B cell (primary cell): ENCODE measurements around the gene ARHGAP26. TPM values are rescaled to one million over a fixed set of nuclear protein-coding genes. Genes with fewer than 3 reads are reported as not detected.

Experiments
- ATAC-seq: fragments of 200-7000 bp; cut with Tn5 transposase; one replicate; pipeline ENCODE4 v1.10.0; 2021; ENCODE audit warnings: low read depth, mild to moderate bottlenecking, moderate number of reproducible peaks, moderate library complexity
- CTCF ChIA-PET: fragments of 350-600 bp; sonication (Branson Sonifier 250); formaldehyde crosslinking; loops from one replicate; lab custom pipeline; 2021; ENCODE audit warnings: antibody characterized with exemption, inconsistent platforms; lab: Charles Lee
- POLR2A ChIA-PET: fragments of 350-600 bp; sonication (Branson Sonifier 250); formaldehyde crosslinking; loops from one replicate; lab custom pipeline; 2021; ENCODE audit warnings: antibody characterized with exemption; lab: Charles Lee
- DNase-seq: peaks from one replicate; pipeline ENCODE4 v3.0.0; 2013
- H2AFZ ChIP-seq: 2 replicates; pipeline ENCODE4 v1.6.1; 2012; ENCODE audit warnings: mild to moderate bottlenecking, low read depth, low read length; ENCODE audit not compliant: insufficient read depth, poor library complexity, severe bottlenecking
- H3K27ac ChIP-seq, 2 donors: 1 replicate in 1 of 2; 2 replicates in 1 of 2; pipeline ENCODE4 v1.5.1; 2012 to 2013; ENCODE audit warnings: low read length in 2 of 2, mild to moderate bottlenecking in 2 of 2, moderate library complexity in 1 of 2
- H3K27me3 ChIP-seq, 4 experiments: fragments of 200-600 bp in 1 of 4; sonication (generic) in 1 of 4; replicated peaks in 1 of 4; 1 replicate in 2 of 4; 2 replicates in 2 of 4; pipeline versions ENCODE4 v1.6.1 to v1.7.0; 2013 to 2016; ENCODE audit warnings: low read length in 3 of 4, mild to moderate bottlenecking in 2 of 4, mixed read lengths in 1 of 4, moderate library complexity in 1 of 4; ENCODE audit not compliant: insufficient read depth in 4 of 4, control insufficient read depth in 3 of 4; ENCODE audit errors: control extremely low read depth in 1 of 4
- H3K36me3 ChIP-seq, 2 experiments: replicated peaks in 1 of 2; 1 replicate in 1 of 2; 2 replicates in 1 of 2; pipeline versions ENCODE4 v1.6.1 to v1.7.1; 2013; ENCODE audit warnings: low read length in 1 of 2; ENCODE audit not compliant: insufficient read depth in 2 of 2, control insufficient read depth in 1 of 2; ENCODE audit errors: control extremely low read depth in 1 of 2, extremely low read depth in 1 of 2
- H3K4me1 ChIP-seq, 2 donors: fragments of 200-600 bp in 1 of 2; sonication (generic) in 1 of 2; 1 replicate in 1 of 2; 2 replicates in 1 of 2; pipeline versions ENCODE4 v1.5.1 to v1.6.1; 2013 to 2017; ENCODE audit warnings: low read length in 2 of 2; ENCODE audit not compliant: control insufficient read depth in 2 of 2, insufficient read depth in 2 of 2
- H3K4me2 ChIP-seq: replicated peaks from 2 replicates; pipeline ENCODE3; 2012; ENCODE audit warnings: mild to moderate bottlenecking, low read depth, low read length; ENCODE audit not compliant: poor library complexity, severe bottlenecking
- H3K4me3 ChIP-seq, 5 experiments: fragments of 200-600 bp in 1 of 5; sonication (generic) in 1 of 5; 1 replicate in 3 of 5; 2 replicates in 2 of 5; pipeline versions ENCODE4 v1.5.1 to v1.7.0; 2011 to 2016; ENCODE audit warnings: low read length in 4 of 5, mild to moderate bottlenecking in 4 of 5, low read depth in 2 of 5, control low read depth in 1 of 5, moderate library complexity in 1 of 5; ENCODE audit not compliant: insufficient read depth in 1 of 5; ENCODE audit errors: control extremely low read depth in 1 of 5, extremely low read depth in 1 of 5
- H3K79me2 ChIP-seq: fragments of 200-600 bp; sonication (generic); one replicate; pipeline ENCODE4 v1.6.0; 2016; ENCODE audit warnings: low read length; ENCODE audit not compliant: control insufficient read depth, insufficient read depth
- H3K9ac ChIP-seq: fragments of 200-600 bp; sonication (generic); 2 replicates; pipeline ENCODE4 v1.6.1; 2017; ENCODE audit warnings: mild to moderate bottlenecking, low read length, moderate library complexity
- H3K9me3 ChIP-seq, 3 donors: one replicate each; pipeline versions ENCODE4 v1.6.1 to v1.7.1; 2013; ENCODE audit warnings: low read length in 2 of 3; ENCODE audit not compliant: control insufficient read depth in 2 of 3, insufficient read depth in 1 of 3; ENCODE audit errors: control extremely low read depth in 1 of 3
- H4K20me1 ChIP-seq: 2 replicates; pipeline ENCODE4 v1.6.0; 2012; ENCODE audit warnings: mild to moderate bottlenecking, low read length; ENCODE audit not compliant: insufficient read depth, control insufficient read depth, poor library complexity, severe bottlenecking
- H3K27ac Mint-ChIP-seq: one replicate; pipeline ENCODE4 v1.8.0; 2021; ENCODE audit warnings: mixed read lengths
- H3K27me3 Mint-ChIP-seq: one replicate; pipeline ENCODE4 v1.8.0; 2021; ENCODE audit warnings: mixed read lengths
- H3K4me1 Mint-ChIP-seq: one replicate; pipeline ENCODE4 v1.8.0; 2021; ENCODE audit warnings: mixed read lengths
- H3K4me3 Mint-ChIP-seq: one replicate; pipeline ENCODE4 v1.8.0; 2021; ENCODE audit warnings: mixed read lengths
- H3K9me3 Mint-ChIP-seq: one replicate; pipeline ENCODE4 v1.8.0; 2022; ENCODE audit warnings: mixed read lengths; ENCODE audit not compliant: insufficient read depth
- CTCF ChIP-seq: fragments of 200-600 bp; IDR thresholded peaks from one replicate; pipeline ENCODE4 v1.8.0; 2022; ENCODE audit warnings: antibody characterized with exemption, mild to moderate bottlenecking
- EZH2 ChIP-seq: IDR thresholded peaks from 2 replicates; pipeline ENCODE4 v1.6.1; 2012; ENCODE audit warnings: borderline replicate concordance, low read depth, mild to moderate bottlenecking, moderate library complexity, low read length; ENCODE audit not compliant: insufficient read depth, poor library complexity, severe bottlenecking
- WGBS: methylation state at CpG from one replicate; pipeline ENCODE4 v1.1.5; 2013; ENCODE audit warnings: missing lambda C conversion rate; ENCODE audit not compliant: insufficient coverage; 5-methylcytosine and 5-hydroxymethylcytosine counted together
- intact Hi-C: fragments of 100-400 bp; cut with micrococcal nuclease; formaldehyde crosslinking; loops from one replicate; pipeline ENCODE4 v1.10.0; 2022
- polyA plus RNA-seq: library from polyadenylated mRNA; depleted of rRNA; stranded (reverse); fragments of >200 nt; gene quantifications from 2 replicates; pipeline ENCODE4 v1.2.3, GENCODE V29; 2012
- total RNA-seq, 2 donors: library from RNA; stranded (reverse); fragments of 120-200 nt in 1 of 2; gene quantifications; 1 replicate in 1 of 2; 2 replicates in 1 of 2; pipeline versions ENCODE4 v1.2.3 to v1.2.4, GENCODE V29; 2013 to 2022

The ARHGAP26 gene
- total and polyA plus RNA-seq, 2 donors (not counting 1 experiment from before 2014, with no cell fraction given): 1.8 to 22.5 TPM

- peaks cover 7 to 8% of the 10 kb centered on the region in 2 donors for H3K4me1 ChIP-seq
- no peak overlapping the region for H3K4me2 ChIP-seq
- no peak overlapping the region for H2AFZ ChIP-seq
- CTCF ChIA-PET: no interaction called here
- no peaks in the 10 kb centered on the region for H4K20me1 ChIP-seq
- no peaks in the 10 kb centered on the region for H3K9me3 Mint-ChIP-seq
- H3K79me2 ChIP-seq: no peaks in the 10 kb centered on the region
- WGBS: no CpG with 5 or more reads among the region's 4 CpGs
- no peak for DNase-seq
- H3K4me1 Mint-ChIP-seq: peaks cover 12% of the 10 kb centered on the region
- POLR2A ChIA-PET: no interaction called here
- intact Hi-C loops: no loop called here
- no peak for TF ChIP-seq CTCF
- no peak for TF ChIP-seq EZH2
- no peaks in the 10 kb centered on the region for H3K9me3 ChIP-seq
- H3K9ac ChIP-seq: no peak overlapping the region
- H3K27ac ChIP-seq: no peak overlapping the region
- H3K4me3 ChIP-seq: no peak overlapping the region
- no peak for ATAC-seq
- no peak overlapping the region for H3K27ac Mint-ChIP-seq
- no peak overlapping the region for H3K4me3 Mint-ChIP-seq
- H3K36me3 ChIP-seq: peaks cover 0 to 5% of the 10 kb centered on the region in 2 experiments
- no peaks in the 10 kb centered on the region for H3K27me3 ChIP-seq
- H3K27me3 Mint-ChIP-seq: no peaks in the 10 kb centered on the region
These were observed 280.0 kb downstream of the ARHGAP26 start for GRCh38 chr5:143050183-143050582.

- H3K9me3 Mint-ChIP-seq: no peaks in the 10 kb centered on the region
- DNase-seq (no peak), ATAC-seq (no peak)
- H3K4me2 ChIP-seq: no peak overlapping the region
- WGBS: 71% methylated on average over 2 of the region's 7 CpGs
- H3K4me3 Mint-ChIP-seq: no peak overlapping the region
- ChIA-PET POLR2A (no interaction called here), CTCF (no interaction called here)
- no peak overlapping the region for H3K9ac ChIP-seq
- no peak overlapping the region for H3K4me3 ChIP-seq
- H3K4me1 Mint-ChIP-seq: peaks cover 12% of the 10 kb centered on the region
- H3K27me3 Mint-ChIP-seq: no peaks in the 10 kb centered on the region
- peaks cover 7 to 8% of the 10 kb centered on the region in 2 donors for H3K4me1 ChIP-seq
- intact Hi-C loops: no loop called here
- no peak overlapping the region for H3K27ac ChIP-seq
- TF ChIP-seq EZH2 (no peak), CTCF (no peak)
- H4K20me1 ChIP-seq: no peaks in the 10 kb centered on the region
- H3K36me3 ChIP-seq: peaks cover 0 to 5% of the 10 kb centered on the region in 2 experiments
- H3K27ac Mint-ChIP-seq: no peak overlapping the region
- H2AFZ ChIP-seq: no peak overlapping the region
- H3K9me3 ChIP-seq: no peaks in the 10 kb centered on the region
- H3K79me2 ChIP-seq: no peaks in the 10 kb centered on the region
- H3K27me3 ChIP-seq: no peaks in the 10 kb centered on the region
These were observed 281.3 kb downstream of the ARHGAP26 start for GRCh38 chr5:143051244-143052058.
